ENCODE data around the gene KCNMA1. TPM values are rescaled to one million over a fixed set of nuclear protein-coding genes. Genes with fewer than 3 reads are reported as not detected.
"Not testable (repeated sequence)": the region's sequence is repeated elsewhere in the genome, so short reads cannot be mapped to it uniquely, and the experiment has no call there.

KCNMA1 gene
- total RNA-seq, 2 donors from 2014 or later = 49.9 to 76.2 TPM

DNA sequence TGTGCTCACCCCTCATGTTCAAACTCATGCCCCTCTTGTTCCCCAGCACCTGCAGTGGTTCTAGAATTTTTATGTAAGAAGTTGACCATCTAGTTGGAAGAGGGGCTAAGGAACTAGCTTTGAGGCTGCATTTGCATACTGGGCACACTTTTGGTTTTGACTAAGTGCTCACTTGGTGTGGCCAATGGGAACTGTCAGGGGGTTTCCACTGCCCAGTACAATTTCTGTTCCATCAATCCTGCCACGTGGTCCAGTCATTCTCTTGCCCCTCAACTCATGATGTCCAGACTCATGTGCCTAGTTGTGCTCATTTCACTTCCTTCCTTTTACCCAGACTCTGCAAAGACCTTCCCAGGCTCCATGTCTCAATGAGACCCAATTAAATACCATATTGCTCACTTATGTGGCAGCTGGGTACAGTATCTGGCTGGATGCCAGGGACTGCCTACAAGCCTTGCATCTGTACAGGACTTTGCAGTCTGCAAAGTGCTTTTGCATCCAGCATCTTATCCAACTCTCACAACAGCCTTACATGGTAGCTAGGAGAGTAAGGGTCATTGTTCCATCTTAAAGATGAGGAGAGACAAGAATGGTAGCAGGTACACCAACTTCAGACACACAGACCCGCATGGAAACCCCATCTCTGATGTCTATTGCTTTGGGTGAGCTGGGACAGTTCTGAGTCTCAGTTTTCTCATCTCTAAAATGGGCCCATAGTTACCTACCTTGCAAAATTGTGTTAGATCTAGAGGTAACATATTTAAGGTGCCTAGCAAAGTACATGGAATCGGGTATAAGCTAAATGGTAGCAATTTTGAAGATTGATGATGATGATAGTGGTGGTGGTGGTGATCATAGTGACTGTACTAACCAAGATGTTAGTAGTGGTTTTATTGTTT is 30.1 kb upstream of the KCNMA1 start:
- DNase-seq (peak in 1 of 2 donors; percentile 16), ATAC-seq (no peak)
- intact Hi-C loops (cut with DNase I, micrococcal nuclease) = no loop called here

DNA sequence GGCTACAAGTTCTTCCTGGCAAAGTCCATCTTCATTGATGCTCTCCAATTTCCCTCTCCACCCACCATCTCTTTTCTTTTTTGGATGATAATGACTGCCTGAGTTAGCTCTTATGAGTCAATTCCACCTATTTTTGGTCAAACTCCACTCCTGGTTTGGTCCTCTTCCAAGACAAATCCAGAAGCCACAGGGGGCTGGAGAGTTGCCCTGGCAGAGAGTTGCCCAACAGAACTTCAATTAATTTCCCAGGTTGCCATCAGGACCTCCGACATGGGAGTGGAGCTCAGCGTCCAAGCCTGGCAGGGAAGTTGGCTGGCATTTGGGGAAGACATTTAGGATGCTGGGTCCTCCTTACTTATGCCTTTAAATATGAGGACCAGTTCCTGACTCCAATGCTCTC is 29.2 kb upstream of the KCNMA1 start:
- intact Hi-C loops (cut with DNase I, micrococcal nuclease) = no loop called here
- no peak for DNase-seq
- no peak for ATAC-seq

DNA sequence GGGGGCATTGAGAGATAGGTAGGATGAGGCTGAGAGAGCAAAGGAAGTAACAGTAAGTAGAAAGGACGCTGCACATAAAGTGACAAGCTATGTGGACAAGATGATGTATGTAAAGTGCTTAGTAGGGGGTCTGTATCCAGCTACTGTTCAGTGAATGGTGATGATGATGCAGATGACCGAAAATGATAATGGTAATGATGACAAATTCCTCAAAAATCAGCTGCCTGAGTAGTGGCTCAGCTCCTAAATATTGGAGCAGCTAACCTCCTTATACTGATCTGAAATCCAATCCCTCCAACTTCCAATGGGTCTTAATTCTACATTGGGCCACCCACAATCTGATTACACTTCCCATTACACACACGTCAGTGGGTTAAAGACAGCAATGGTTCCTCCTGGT is 27.1 kb upstream of the KCNMA1 start:
- DNase-seq (no peak), ATAC-seq (no peak)
- intact Hi-C loops (cut with DNase I, micrococcal nuclease) = no loop called here

DNA sequence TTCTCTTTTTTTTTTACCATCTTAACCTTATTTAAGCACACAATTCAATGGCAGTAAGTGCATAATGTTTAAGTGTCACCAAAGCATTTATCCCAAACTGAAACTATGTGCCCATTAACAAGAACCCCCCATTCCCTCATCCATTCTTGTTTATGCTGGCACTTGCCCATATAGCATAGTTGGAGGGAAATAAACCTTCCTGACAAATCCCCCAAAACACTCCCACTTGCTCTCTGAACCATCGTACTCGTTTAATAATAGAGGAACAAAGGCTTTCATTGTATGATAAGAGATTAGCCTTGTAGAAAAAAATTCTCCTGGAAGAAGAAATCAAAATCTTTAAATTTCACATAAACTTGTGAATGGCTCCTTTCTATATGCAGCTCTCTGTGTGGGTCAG is 26.4 kb upstream of the KCNMA1 start:
- no peak for ATAC-seq
- no peak for DNase-seq
- intact Hi-C loops (cut with DNase I, micrococcal nuclease) = no loop called here

DNA sequence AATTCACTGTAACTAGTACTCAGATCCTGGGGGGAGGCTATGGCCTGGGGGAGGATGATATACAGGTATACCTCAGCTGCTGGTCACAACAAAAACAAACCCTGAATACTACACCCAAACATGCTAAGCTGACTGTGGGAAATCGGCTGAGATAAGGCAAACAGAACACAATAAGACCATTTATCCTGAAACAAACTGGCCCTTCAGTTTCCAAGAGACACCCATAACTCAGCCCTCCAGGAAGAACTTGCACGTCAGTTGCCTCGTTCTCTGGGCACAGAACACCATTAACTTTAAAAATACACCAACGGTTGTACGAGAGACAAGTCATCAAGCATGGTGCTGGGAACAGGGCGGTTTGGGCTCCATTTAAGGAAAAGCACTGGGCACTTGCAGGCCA is 24.1 kb upstream of the KCNMA1 start:
- ATAC-seq = no peak
- intact Hi-C loops (cut with DNase I, micrococcal nuclease) = no loop called here

DNA sequence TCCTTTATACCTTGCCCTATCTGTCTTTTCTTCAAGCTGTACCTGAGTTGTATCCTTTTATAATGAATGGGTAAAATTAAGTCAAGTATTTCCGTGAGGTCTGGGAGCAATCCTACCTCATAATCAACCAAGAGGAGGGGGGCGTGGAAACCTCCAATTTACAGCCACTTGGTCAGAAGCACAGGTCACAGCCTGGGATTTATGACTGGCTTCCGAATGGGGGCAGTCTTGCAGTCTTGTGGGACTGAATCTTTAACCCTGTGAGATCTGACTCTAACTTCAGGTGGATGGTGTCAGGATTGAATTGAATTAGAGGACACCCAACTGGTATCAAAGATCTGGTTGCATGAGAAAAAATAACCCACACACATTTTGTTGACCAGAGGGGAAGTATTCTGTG is 23.5 kb upstream of the KCNMA1 start:
- DNase-seq (no peak), ATAC-seq (no peak)
- intact Hi-C loops (cut with DNase I, micrococcal nuclease) = no loop called here

More for the DNA sequence above, 24.1 kb upstream of the KCNMA1 start:
- no peak for DNase-seq

DNA sequence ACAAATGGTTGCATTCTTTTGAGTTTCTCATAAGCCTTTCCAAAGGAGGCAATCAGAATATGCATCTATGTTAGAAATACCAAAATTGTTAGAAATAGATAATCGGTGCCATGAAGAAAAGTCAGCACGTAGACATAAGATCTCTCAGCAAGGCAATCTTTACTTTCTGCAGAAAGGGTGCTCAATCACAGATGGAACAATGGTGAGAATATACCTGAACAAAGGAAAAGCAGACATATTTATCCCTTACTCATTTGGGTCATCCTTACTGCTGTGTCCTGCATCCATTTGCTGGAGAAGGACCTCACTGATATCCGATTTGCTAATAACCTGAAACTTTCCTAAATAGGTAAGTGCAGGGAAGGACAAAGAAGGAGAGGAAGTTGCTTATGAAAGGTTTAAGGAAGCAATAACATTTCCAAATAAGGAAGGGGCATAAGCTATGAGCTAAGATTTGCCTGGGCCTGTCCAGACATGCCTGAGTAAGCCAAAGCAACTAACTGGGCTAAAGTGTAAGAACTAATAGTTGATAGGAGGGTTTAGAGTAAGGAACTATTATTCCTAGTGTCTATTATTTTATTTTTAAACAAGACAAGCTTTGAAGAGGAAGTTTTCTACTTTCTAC is 21.6 kb upstream of the KCNMA1 start:
- intact Hi-C loops (cut with DNase I, micrococcal nuclease); ATAC-seq; DNase-seq: not testable (repeated sequence)

DNA sequence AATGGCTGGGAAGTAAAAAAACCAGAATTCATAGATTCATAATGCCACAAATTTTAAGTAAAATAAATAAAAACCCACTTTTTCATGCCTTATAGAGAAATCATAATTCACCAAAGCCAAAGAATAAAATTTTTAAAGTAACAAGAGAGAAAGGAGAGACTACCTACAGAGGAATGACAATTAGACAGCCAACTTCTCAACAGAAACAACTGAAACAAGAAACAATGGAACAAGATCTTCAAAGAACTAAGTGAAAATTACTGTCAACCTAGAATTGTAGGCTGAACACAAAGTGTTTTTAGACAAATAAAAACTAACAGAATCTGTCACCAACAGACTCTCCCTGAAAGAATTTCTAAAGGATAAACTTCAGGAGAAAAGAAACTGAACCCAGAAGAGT is 15.6 kb upstream of the KCNMA1 start:
- ATAC-seq (no peak), DNase-seq (no peak)
- intact Hi-C loops (cut with DNase I, micrococcal nuclease) = no loop called here

DNA sequence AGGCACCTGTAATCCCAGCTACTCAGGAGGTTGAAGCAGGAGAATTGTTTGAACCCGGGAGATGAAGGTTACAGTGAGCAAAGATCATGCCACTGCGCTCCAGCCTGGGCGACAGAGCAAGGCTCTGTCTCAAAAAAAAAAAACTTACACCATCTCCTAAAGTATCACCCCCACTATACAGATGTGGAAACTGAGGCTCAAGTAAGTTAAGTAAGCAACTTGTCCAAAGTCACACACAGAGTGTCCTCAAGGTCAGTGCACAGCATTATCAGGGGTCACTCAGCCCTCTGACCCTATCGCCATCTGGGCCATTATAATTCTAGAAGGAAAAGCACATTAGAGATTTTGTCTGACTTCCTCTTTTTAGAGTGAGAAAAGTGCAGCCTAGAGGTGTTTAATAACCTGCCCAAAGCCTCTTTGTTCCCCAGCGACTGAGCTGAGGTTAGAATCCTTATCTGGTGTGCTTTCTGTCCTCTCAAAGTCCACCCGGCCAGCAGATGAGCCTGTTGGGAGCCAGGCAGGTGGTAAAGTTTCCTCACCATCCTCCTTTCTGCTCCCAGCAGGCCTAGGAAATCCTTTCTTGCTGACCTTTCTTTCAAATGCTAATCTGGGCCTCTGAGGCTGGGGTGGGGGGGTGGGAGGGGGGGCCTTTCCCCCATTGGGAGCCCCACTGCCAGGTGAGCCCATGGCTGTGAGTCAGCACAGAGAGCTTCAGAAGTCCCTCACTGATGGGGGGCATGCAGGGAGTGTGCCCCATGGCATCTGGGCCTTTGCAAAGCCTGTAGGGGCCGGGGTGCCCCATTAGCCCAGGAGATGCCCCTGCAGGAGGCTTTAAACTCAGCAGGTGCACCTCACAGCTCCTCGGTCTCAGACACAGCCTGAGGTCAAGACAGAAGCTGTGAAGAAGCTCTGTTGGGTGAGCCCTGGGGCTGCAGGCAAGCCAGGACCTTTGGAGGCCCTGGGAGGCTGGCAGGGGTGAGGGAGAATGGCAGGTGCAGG is 12.0 kb upstream of the KCNMA1 start:
- intact Hi-C loops (cut with DNase I, micrococcal nuclease) = no loop called here
- no peak for DNase-seq
- no peak for ATAC-seq

DNA sequence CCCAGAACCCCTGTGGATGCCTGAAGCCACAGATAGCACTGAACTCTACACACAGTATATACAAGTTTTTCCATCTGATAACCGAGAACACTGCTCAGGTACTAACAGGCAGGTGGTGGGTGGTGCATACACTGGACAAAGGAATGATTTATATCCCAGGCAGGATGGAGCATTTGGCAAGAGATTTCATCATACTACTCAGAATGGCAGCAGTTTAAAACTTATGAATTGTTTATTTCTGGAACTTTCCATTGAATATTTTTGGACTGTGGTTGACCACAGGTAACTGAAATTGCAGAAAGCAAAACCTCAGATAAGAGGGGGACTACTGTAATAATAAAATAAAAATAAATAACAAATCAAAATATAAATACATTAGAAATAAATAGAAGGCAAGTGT is 10.9 kb upstream of the KCNMA1 start:
- ATAC-seq = no peak
- intact Hi-C loops (cut with DNase I, micrococcal nuclease) = no loop called here
- DNase-seq = no peak

DNA sequence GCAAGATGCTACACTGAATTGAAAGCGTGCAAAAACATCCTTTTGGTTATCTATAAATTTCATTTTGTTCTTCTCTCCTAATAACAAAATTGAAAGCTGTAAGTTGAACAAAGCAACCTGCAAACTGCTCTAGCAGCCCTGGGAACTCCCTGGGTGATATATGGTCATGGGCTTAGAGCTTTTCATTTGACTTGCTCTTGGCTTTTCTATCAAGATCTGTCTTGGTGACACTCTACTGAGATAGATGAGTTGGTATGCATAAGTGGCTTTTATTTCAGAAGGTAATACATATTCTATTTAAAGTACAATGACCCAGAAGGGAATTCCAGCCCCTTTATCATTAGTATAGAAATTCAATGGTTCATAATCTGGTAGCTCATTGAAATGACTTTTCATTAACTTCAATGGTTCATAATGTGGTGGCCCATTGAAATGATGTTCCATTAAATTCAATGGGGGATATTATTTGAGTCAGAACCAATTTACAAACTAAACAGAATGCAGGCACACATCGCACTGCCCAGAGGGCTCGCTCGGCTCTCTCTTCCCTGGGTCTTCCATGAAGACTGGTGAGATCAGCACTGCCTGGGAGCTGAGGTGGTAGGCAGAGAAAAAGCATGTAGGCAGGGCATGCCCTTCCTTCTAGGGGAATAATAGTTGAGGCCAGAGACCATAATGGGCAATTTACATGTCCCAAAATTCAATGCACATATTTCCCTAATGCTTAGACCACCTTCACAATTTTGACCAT is 10.1 kb upstream of the KCNMA1 start:
- intact Hi-C loops (cut with DNase I, micrococcal nuclease) = no loop called here
- DNase-seq (no peak), ATAC-seq (no peak)

DNA sequence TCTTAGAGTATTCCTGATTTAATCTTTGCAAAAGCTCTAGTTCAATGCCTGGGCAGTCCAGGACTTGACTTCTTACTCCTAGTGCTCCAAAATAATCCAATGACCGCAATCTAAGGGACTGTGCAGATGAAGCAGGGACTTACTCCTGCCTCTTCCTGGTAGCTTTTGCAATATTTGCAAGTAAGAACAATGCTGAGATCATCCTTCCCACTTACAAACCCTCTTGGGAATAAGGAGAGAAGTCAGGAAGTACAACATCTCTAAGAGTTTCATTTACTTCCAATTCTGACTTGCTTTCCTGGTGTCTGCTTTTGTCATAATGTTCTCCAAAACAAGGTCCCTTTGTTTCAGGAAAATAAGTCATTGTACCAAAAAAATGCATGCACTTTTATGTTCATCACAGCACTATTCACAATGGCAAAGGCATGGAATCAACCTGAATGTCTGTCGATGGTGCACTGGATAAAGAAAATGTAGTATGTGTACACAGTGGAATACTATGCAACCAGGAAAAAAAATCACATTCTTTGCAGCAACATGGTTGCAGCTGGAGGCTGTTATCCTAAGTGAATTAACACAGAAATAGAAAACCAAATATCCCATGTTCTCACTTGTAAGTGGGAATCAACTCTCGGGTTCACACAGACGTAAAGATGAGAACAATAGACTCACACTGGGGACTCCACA is 7.1 kb upstream of the KCNMA1 start:
- DNase-seq (no peak), ATAC-seq (no peak)
- intact Hi-C loops (cut with DNase I, micrococcal nuclease) = loop anchor here (5.0 kb wide), 2 partner anchors 472 to 477 kb away; no protein-coding TSS in a partner anchor

DNA sequence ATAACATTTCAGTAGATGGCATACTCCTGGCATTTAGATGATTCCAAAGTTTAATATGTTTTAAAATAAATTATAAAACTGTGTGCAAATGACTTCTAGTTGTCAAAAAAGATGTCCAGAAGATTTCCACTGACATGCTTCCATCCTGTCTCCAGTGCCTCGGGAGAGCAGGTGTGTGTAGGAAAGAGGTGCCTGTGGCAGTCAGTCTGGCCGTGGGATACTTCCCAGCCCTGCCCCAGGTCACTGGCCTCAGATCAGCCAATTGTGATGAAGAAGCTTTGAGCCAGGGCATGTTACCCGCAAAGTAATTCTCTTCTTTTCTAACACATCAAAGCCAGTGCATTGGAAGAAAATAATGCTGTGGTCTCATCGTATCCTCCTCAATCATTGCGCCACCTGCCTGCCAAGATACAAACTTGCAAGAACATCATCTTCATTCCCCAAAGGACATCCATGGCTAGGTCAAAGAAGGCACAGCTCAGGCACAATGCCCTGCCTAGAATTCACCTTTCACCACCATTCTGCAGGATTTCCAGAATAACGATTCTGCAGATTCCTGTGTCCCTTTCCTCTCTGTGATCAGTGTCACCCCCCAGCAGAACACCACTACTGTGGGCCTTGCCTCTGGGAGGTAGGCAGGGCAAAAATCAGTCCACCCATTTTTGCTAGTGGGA is 6.3 kb upstream of the KCNMA1 start:
- DNase-seq = peak in 1 of 2 donors; percentile 43

DNA sequence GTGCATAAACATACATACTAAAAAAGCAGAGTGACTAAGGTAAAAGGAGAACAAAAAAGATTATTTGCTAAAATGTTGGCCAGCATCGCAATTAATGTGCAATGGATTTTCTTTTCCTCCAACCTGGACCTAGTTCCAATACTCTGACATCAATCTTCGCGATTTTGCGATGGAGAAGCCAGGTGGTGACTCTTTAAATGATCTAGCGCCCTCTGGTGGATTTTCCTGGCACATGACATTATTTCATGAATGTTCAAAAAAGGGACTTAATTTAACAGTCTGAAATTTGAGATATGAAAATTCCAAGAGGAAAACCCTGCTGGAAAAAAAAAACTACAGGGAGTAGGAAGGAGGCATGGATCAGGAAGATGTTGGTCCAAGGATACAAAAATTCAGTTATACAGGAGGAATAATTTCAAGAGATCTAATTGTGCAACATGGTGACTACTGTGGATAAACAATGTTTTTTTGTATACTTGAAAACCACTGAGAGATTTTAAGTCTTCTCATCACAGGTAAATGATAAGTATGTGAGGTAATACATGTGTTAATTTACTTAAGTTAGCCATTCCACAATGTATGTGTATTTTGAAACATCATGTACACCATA is 4.3 kb upstream of the KCNMA1 start:
- ATAC-seq = peak; percentile 56
- intact Hi-C loops (cut with DNase I, micrococcal nuclease) = loop anchor here (2.0 to 5.0 kb wide), 3 partner anchors 249 to 475 kb away; no protein-coding TSS in a partner anchor
- DNase-seq = peak; percentile 50 to 74

More for the DNA sequence above, 6.3 kb upstream of the KCNMA1 start:
- intact Hi-C loops (cut with DNase I, micrococcal nuclease) = loop anchor here (5.0 kb wide), 2 partner anchors 472 to 477 kb away; no protein-coding TSS in a partner anchor
- ATAC-seq = peak; percentile 77

DNA sequence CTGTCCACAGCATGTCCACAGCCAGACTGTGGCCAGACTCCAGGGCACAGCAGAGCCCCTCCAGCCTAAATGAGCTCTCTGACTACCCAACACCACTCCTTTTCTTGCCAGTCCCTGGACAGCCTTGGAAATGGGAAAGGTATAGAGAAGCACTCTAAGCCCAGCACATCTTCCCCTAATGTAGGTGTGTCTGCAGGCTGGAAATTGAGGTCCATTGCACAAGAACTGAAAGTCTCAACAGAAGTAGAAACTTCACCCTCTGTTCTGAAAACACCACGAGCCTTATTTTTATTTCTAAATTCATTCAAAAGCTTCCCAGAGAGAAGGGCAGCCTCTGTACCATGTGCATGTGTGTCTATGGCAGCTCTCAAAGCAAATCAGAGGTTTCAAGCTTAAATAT is 3.7 kb upstream of the KCNMA1 start:
- intact Hi-C loops (cut with DNase I, micrococcal nuclease) = loop anchor here (2.0 to 5.0 kb wide), 3 partner anchors 249 to 474 kb away; no protein-coding TSS in a partner anchor
- no peak for DNase-seq
- no peak for ATAC-seq

DNA sequence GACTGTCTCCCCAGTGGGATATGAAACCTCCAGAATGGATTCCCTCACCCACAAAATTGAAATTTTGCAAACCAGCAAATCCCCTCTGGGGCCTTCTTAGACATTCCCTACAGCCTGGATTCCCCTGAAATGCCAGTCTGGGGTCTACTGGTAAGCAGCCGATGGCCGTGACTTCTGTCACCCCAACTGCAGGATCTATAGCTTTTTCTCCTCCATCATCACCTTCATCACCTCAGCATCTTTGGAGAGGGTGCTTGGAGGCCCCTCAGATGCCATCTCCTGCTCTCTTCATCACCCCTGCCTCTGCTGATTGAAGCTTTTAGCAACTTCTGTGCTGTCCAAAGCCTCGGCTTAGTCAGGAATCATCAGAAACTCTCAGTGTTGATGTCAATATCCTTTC is 2.6 kb upstream of the KCNMA1 start:
- ATAC-seq (no peak), DNase-seq (no peak)
- intact Hi-C loops (cut with DNase I, micrococcal nuclease) = loop anchor here (2.0 to 5.0 kb wide), 3 partner anchors 247 to 473 kb away; no protein-coding TSS in a partner anchor

DNA sequence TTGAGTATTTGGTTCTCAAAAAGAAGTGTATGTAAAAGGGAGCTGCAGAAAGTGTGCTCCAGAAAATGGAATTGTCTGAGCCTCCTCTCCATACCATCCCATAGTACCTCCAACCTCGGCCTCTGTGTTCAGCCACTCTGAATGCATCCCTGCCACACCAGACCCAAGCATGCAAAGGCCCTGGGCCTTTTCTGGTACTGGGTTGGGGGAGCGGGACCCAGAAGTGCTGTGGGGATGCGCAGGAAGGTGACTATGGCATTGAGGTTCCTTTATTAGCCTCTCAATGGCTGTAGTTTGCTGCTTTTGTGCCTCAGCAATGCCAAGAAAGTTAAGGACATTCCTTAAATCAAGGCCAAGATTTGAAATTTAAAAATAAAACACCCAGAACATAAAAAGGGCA is 2.1 kb upstream of the KCNMA1 start:
- DNase-seq = no peak
- no peak for ATAC-seq
- intact Hi-C loops (cut with DNase I, micrococcal nuclease) = loop anchor here (2.0 to 10.0 kb wide), 4 partner anchors 245 to 472 kb away; no protein-coding TSS in a partner anchor
